ENCODE measurements around the gene MYH9.

GRCh38 chr22:36359470-36359996, 28.2 kb downstream of the MYH9 start:
- TF ChIP-seq CTCF (conservative IDR thresholded peaks at IDR 0.05) (no peak), ZFX (IDR thresholded peaks at IDR 0.05) (no peak)
